Mucosa of rectum (tissue), 2 donors: ENCODE measurements around the gene SPATA2L.
A peak's percentile ranks its signal among the peaks of the same experiment; 100 is the strongest.
"Not testable (repeated sequence)": the region's sequence is repeated elsewhere in the genome, so short reads cannot be mapped to it uniquely, and the experiment has no call there.

Source experiments
- H3K27ac ChIP-seq, 2 donors: one replicate each; pipeline ENCODE4 v1.7.0; 2013; ENCODE audit warnings: inconsistent platforms in 2 of 2, low read depth in 2 of 2, low read length in 2 of 2
- H3K27me3 ChIP-seq, 2 donors: one replicate each; pipeline ENCODE4 v1.7.0; 2013; ENCODE audit warnings: low read length in 2 of 2; ENCODE audit not compliant: control insufficient read depth in 2 of 2, insufficient read depth in 2 of 2
- H3K36me3 ChIP-seq, 2 donors: one replicate each; pipeline ENCODE4 v1.7.0; 2013; ENCODE audit warnings: low read length in 2 of 2; ENCODE audit not compliant: control insufficient read depth in 2 of 2, insufficient read depth in 2 of 2
- H3K4me1 ChIP-seq, 2 donors: one replicate each; pipeline ENCODE4 v1.7.0; 2013; ENCODE audit warnings: low read length in 2 of 2, mild to moderate bottlenecking in 1 of 2; ENCODE audit not compliant: control insufficient read depth in 2 of 2, insufficient read depth in 2 of 2
- H3K4me3 ChIP-seq, 2 donors: one replicate each; pipeline ENCODE4 v1.7.0; 2013; ENCODE audit warnings: low read length in 2 of 2
- H3K9ac ChIP-seq, 2 donors: one replicate each; pipeline ENCODE4 v1.7.0; 2013; ENCODE audit warnings: low read length in 2 of 2, low read depth in 1 of 2, mild to moderate bottlenecking in 1 of 2
- H3K9me3 ChIP-seq, 2 donors: one replicate each; pipeline ENCODE4 v1.7.0; 2013; ENCODE audit warnings: low read length in 2 of 2; ENCODE audit not compliant: control insufficient read depth in 2 of 2
- donor health status: healthy.
- donor health status: Normal muscosa, but diverticular disease.

The SPATA2L gene

GRCh38 chr16:89671565-89671964 lies 29.9 kb downstream of the SPATA2L start:
- H3K27ac ChIP-seq, H3K36me3 ChIP-seq, H3K4me3 ChIP-seq, H3K27me3 ChIP-seq, H3K4me1 ChIP-seq, H3K9me3 ChIP-seq, H3K9ac ChIP-seq: not testable (repeated sequence)

DNA sequence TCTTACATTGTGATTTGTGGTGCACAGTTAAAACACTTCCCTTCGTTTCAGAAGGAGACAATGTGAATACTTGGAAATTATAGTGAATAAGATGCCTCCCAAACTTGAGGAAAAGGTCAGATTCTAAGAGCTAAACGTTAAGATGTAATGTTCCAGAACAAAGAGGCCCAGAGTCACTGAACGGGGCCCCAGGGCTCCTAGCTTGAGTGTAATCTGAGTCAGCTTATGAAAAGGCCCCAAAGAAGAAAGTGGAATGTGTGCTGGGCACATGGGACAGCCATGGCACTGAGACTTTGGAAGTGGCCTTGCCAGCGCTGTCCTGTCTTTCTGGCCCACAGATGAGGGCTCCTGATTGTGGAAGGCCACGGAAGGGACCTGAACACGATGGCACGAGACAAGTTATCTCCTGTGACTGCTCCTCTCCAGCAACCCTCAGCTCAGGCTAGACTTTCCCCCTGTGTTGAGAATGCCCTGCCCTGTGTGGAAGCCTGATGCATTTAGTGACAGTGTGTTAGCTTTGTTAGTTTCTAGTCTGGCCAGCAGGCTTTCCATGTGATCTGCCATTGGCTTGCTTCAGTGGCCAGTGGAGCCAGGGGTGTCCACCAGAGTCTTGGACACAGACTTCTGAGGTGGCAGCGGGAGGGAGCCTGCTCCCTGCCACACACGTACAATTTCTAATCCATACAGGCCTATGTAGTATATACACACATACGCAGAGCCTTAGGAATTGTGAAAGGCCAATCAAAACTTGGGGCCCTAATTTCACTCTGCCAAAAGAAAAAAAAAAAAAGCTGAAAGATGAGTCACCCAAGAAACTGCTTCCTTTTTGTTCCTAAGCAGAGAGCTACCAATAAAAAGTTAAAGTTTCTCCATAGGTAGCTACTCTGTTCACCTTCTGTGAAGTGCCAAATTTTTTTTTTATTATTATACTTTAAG lies 30.7 kb downstream of the SPATA2L start:
- Histone ChIP-seq H3K27ac (no peak overlapping the region), H3K9me3 (no peaks in the 10 kb centered on the region), H3K9ac (no peak overlapping the region), H3K4me3 (no peak overlapping the region), H3K27me3 (no peaks in the 10 kb centered on the region), H3K36me3 (no peaks in the 10 kb centered on the region), H3K4me1 (no peaks in the 10 kb centered on the region)

DNA sequence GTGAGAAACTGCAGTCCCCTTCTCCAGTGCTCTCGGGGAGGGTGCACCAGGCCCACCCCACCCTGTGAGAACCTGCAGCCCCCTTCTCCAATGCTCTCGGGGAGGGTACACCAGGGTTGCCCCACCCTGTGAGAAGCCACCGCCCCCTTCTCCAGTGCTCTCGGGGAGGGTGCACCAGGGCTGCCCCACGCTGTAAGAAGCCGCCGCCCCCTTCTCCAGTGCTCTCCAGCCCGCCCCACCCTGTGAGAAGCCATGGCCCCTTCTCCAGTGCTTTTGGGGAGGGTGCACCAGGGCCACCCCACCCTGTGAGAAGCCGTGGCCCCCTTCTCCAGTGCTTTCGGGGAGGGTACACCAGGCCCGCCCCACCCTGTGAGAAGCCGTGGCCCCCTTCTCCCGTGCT lies 31.8 kb downstream of the SPATA2L start:
- Histone ChIP-seq H3K4me3 (no peak overlapping the region), H3K4me1 (no peaks in the 10 kb centered on the region), H3K9me3 (no peaks in the 10 kb centered on the region), H3K36me3 (no peaks in the 10 kb centered on the region), H3K27me3 (no peaks in the 10 kb centered on the region), H3K9ac (no peak overlapping the region), H3K27ac (no peak overlapping the region)

- no peak overlapping the region for H3K4me3 ChIP-seq
- H3K9me3 ChIP-seq = no peaks in the 10 kb centered on the region
- no peaks in the 10 kb centered on the region for H3K27me3 ChIP-seq
- H3K4me1 ChIP-seq = no peaks in the 10 kb centered on the region
- H3K36me3 ChIP-seq = no peaks in the 10 kb centered on the region
- no peak overlapping the region for H3K9ac ChIP-seq
- no peak overlapping the region for H3K27ac ChIP-seq
Observed at GRCh38 chr16:89668790-89669158, 32.7 kb downstream of the SPATA2L start.

GRCh38 chr16:89667633-89668032 lies 33.9 kb downstream of the SPATA2L start:
- Histone ChIP-seq H3K36me3 (no peaks in the 10 kb centered on the region), H3K27me3 (no peaks in the 10 kb centered on the region)

DNA sequence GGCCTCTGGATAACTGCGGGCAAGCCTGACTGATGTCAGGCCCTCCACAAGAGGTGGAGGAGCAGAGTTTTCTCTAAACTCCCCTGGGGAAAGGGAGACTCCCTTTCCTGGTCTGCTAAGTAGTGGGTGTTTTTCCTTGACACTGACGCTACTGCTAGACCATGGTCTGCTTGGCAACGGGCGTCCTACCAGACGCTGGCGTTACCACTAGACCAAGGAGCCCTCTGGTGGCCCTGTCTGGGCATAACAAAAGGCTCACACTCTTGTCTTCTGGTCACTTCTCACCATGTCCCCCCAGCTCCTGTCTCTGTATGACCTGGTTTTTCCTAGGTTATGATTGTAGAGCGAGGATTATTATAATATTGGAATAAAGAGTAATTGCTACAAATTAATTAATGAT lies 34.5 kb downstream of the SPATA2L start:
- not testable (repeated sequence) for H3K9ac ChIP-seq, H3K4me3 ChIP-seq, H3K9me3 ChIP-seq, H3K36me3 ChIP-seq, H3K27me3 ChIP-seq, H3K4me1 ChIP-seq, H3K27ac ChIP-seq

More at GRCh38 chr16:89667633-89668032, 33.9 kb downstream of the SPATA2L start:
- no peak overlapping the region for H3K27ac ChIP-seq
- no peaks in the 10 kb centered on the region for H3K9me3 ChIP-seq
- H3K4me3 ChIP-seq = no peak overlapping the region
- no peaks in the 10 kb centered on the region for H3K4me1 ChIP-seq
- no peak overlapping the region for H3K9ac ChIP-seq

GRCh38 chr16:89664238-89664637 lies 37.3 kb downstream of the SPATA2L start:
- not testable (repeated sequence) for H3K4me1 ChIP-seq, H3K27me3 ChIP-seq, H3K4me3 ChIP-seq, H3K27ac ChIP-seq, H3K9ac ChIP-seq, H3K9me3 ChIP-seq
- peaks cover 0 to 17% of the 10 kb centered on the region in 2 donors for H3K36me3 ChIP-seq

DNA sequence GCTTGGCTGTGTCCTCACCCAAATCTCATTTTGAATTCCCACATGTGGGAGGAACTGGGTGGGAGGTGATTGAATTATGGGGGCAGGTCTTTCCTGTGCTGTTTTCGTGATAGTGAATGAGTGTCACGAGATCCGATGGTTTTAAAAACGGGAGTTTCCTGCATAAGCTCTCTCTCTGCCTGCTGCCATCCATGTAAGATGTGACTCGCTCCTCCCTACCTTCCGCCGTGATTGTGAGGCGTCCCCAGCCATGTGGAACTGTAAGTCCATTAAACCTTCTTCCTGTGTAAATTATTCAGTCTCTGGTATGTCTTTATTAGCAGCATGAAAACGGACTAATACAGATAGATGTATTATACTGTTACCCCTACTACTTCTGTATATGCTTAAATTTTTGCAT lies 40.3 kb downstream of the SPATA2L start:
- Histone ChIP-seq H3K9me3 (no peaks in the 10 kb centered on the region), H3K4me1 (peaks cover 12 to 13% of the 10 kb centered on the region in 2 donors), H3K36me3 (peaks cover 0 to 17% of the 10 kb centered on the region in 2 donors), H3K4me3 (no peak overlapping the region), H3K27me3 (no peaks in the 10 kb centered on the region), H3K27ac (no peak overlapping the region), H3K9ac (no peak overlapping the region)

- H3K27me3 ChIP-seq = no peaks in the 10 kb centered on the region
- H3K4me3 ChIP-seq = no peak overlapping the region
- no peaks in the 10 kb centered on the region for H3K9me3 ChIP-seq
- no peak overlapping the region for H3K9ac ChIP-seq
- H3K36me3 ChIP-seq = peaks cover 0 to 17% of the 10 kb centered on the region in 2 donors
- peaks cover 12 to 13% of the 10 kb centered on the region in 2 donors for H3K4me1 ChIP-seq
- no peak overlapping the region for H3K27ac ChIP-seq
Observed at GRCh38 chr16:89660146-89660545, 41.4 kb downstream of the SPATA2L start.

GRCh38 chr16:89658221-89658879 lies 43.2 kb downstream of the SPATA2L start:
- H3K27me3 ChIP-seq = no peaks in the 10 kb centered on the region
- no peaks in the 10 kb centered on the region for H3K9me3 ChIP-seq
- peak overlapping the region; percentile 84 to 86 for H3K27ac ChIP-seq
- peak overlapping the region; percentile 95 for H3K4me3 ChIP-seq
- peak overlapping the region; percentile 91 to 96 for H3K9ac ChIP-seq
- H3K4me1 ChIP-seq = peaks cover 12 to 13% of the 10 kb centered on the region in 2 donors
- H3K36me3 ChIP-seq = peaks cover 0 to 17% of the 10 kb centered on the region in 2 donors
